NCI-H226 (cell line): Measurements from ENCODE around the gene KIF1A.

Experiments
- DNase-seq: peaks from one replicate; pipeline ENCODE4 v3.0.0-alpha.2; 2015

Gene KIF1A

GRCh38 chr2:240728827-240729226 is 91.2 kb downstream of the KIF1A start:
- DNase-seq: no peak

- DNase-seq: no peak
Measured at GRCh38 chr2:240728361-240728760, 91.7 kb downstream of the KIF1A start.

GRCh38 chr2:240727913-240728312 is 92.1 kb downstream of the KIF1A start:
- DNase-seq: no peak

GRCh38 chr2:240727439-240727838 is 92.6 kb downstream of the KIF1A start:
- no peak for DNase-seq

GRCh38 chr2:240726876-240727275 is 93.1 kb downstream of the KIF1A start:
- no peak for DNase-seq

GRCh38 chr2:240725671-240726070 is 94.3 kb downstream of the KIF1A start:
- no peak for DNase-seq

- DNase-seq: no peak
Measured at GRCh38 chr2:240725266-240725665, 94.8 kb downstream of the KIF1A start.

- no peak for DNase-seq
Measured at GRCh38 chr2:240724431-240724830, 95.6 kb downstream of the KIF1A start.

- no peak for DNase-seq
Measured at GRCh38 chr2:240723851-240724250, 96.2 kb downstream of the KIF1A start.

GRCh38 chr2:240722796-240723735 is 97.0 kb downstream of the KIF1A start:
- no peak for DNase-seq

- no peak for DNase-seq
Measured at GRCh38 chr2:240722376-240722775, 97.6 kb downstream of the KIF1A start.

- no peak for DNase-seq
Measured at GRCh38 chr2:240721596-240722180, 98.3 kb downstream of the KIF1A start.

GRCh38 chr2:240720686-240721595 is 99.1 kb downstream of the KIF1A start:
- no peak for DNase-seq

GRCh38 chr2:240719676-240720545 is 100.1 kb downstream of the KIF1A start:
- no peak for DNase-seq

GRCh38 chr2:240718896-240719490 is 101.0 kb downstream of the KIF1A start:
- no peak for DNase-seq

GRCh38 chr2:240717681-240718581 is 102.1 kb downstream of the KIF1A start:
- no peak for DNase-seq

GRCh38 chr2:240717181-240717641 is 102.8 kb downstream of the KIF1A start:
- DNase-seq: no peak

GRCh38 chr2:240716130-240716798 is 103.8 kb downstream of the KIF1A start:
- DNase-seq: no peak

- DNase-seq: no peak
Measured at GRCh38 chr2:240714747-240715725, 105.0 kb downstream of the KIF1A start.
